ENCODE measurements around the gene HS2ST1. TPM values are rescaled to one million over a fixed set of nuclear protein-coding genes. Genes with fewer than 3 reads are reported as not detected.
A peak's percentile ranks its signal among the peaks of the same experiment; 100 is the strongest.

HS2ST1 gene
- total RNA-seq, 2 donors from 2014 or later, result 6.3 to 12.2 TPM

DNA sequence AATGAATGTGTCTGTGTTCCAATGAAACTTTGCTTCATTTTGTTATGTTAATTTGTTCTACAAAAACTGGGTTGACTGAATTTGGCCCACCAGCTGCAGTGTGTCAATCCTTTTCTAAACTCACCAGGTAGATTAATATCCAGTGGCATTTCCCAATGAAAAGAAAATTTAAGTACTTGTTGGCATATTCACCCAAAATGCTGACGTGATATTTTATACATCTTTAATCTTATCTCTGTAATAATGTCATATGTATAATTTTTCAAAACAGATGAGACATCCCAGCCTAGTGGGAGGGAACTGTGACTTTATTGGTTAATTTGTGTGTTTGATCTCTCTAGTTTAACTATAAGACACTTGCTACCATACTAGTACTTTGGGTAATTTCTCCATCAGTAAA, 8.6 kb upstream of the HS2ST1 start:
- no peaks in the 10 kb centered on the region for H3K27me3 ChIP-seq
- 0% methylated on average over 1 of the region's 1 CpG for WGBS, 2 donors
- no peaks in the 10 kb centered on the region for H3K9me3 ChIP-seq
- H3K27ac ChIP-seq, result no peak overlapping the region
- ATAC-seq (no peak), DNase-seq (no peak)
- TF ChIP-seq, protein P1, sequence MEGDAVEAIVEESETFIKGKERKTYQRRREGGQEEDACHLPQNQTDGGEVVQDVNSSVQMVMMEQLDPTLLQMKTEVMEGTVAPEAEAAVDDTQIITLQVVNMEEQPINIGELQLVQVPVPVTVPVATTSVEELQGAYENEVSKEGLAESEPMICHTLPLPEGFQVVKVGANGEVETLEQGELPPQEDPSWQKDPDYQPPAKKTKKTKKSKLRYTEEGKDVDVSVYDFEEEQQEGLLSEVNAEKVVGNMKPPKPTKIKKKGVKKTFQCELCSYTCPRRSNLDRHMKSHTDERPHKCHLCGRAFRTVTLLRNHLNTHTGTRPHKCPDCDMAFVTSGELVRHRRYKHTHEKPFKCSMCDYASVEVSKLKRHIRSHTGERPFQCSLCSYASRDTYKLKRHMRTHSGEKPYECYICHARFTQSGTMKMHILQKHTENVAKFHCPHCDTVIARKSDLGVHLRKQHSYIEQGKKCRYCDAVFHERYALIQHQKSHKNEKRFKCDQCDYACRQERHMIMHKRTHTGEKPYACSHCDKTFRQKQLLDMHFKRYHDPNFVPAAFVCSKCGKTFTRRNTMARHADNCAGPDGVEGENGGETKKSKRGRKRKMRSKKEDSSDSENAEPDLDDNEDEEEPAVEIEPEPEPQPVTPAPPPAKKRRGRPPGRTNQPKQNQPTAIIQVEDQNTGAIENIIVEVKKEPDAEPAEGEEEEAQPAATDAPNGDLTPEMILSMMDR (IDR thresholded peaks at IDR 0.05), result no peak
- no peak for TF ChIP-seq POLR2A (IDR thresholded peaks at IDR 0.05)
- intact Hi-C loops (cut with DNase I), result no loop called here
- peaks cover 0 to 6% of the 10 kb centered on the region in 2 donors for H3K36me3 ChIP-seq (replicated peaks in 1 of 2; ENCODE audit: insufficient read depth in 1 of 2, low read depth in 2 of 2)
- H3K4me3 ChIP-seq, result no peak overlapping the region
- peaks cover 18% of the 10 kb centered on the region for H3K4me1 ChIP-seq

DNA sequence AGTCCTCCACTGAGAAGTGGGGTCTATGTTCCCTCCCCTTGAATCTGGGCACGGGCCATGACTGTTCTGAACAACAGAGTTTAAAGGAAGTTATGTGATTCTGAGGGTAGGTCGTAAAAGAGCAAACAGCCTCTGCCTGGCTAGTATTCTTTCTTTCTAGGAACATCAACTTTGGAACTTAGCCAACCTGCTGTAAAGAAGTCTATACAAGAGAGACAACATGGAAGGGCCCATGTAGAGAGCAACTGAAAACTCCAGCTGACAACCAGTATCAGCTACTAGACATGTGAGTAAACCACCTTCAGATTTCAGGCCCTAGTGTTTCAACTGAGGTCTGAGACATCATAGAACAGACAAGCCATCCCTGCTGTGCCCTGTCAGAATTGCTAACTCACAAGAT, 8.0 kb upstream of the HS2ST1 start:
- no peak overlapping the region for H3K27ac ChIP-seq
- H3K4me3 ChIP-seq, result no peak overlapping the region
- peaks cover 0 to 4% of the 10 kb centered on the region in 2 donors for H3K36me3 ChIP-seq (replicated peaks in 1 of 2; ENCODE audit: insufficient read depth in 1 of 2, low read depth in 2 of 2)
- no peak for ATAC-seq
- peaks cover 24% of the 10 kb centered on the region for H3K4me1 ChIP-seq
- DNase-seq, result no peak
- no peaks in the 10 kb centered on the region for H3K27me3 ChIP-seq
- WGBS, 2 donors, result 35 to 42% methylated on average over 2 of the region's 2 CpGs
- no peaks in the 10 kb centered on the region for H3K9me3 ChIP-seq
- intact Hi-C loops (cut with DNase I), result no loop called here
- no peak for TF ChIP-seq POLR2A (IDR thresholded peaks at IDR 0.05)
- TF ChIP-seq, protein P1 (IDR thresholded peaks at IDR 0.05), result no peak

DNA sequence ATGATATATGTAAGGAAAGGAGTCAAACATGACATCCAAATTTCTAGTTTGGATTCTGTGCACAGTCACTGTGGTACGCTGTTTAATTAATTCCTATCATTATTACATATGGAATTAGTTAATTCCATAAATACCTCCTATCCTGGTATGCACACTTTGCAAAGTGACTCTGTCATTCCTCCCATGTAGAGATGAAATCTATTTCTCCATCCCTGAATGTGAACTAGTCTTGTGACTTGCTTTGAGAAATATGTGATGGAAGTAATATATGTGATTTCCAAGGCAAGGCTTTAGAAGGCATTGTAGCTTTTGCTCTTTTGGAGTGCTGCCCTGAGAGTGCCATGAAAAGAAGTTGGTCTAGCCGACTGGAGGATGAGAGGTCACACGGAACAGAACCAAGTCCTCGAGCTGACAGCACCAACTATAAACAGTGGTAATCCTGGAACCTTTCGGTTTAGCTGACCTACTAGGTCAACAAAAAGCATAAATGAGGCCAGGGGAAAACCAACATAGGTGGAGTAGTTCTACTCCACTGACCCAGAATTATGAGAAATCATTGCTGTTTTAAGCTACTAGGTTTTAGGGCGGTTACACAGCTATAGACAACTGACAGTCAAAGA, 2.0 kb upstream of the HS2ST1 start:
- no peak for ATAC-seq
- no peak for DNase-seq
- TF ChIP-seq POLR2A (IDR thresholded peaks at IDR 0.05), result no peak
- TF ChIP-seq, protein P1 (IDR thresholded peaks at IDR 0.05), result no peak

DNA sequence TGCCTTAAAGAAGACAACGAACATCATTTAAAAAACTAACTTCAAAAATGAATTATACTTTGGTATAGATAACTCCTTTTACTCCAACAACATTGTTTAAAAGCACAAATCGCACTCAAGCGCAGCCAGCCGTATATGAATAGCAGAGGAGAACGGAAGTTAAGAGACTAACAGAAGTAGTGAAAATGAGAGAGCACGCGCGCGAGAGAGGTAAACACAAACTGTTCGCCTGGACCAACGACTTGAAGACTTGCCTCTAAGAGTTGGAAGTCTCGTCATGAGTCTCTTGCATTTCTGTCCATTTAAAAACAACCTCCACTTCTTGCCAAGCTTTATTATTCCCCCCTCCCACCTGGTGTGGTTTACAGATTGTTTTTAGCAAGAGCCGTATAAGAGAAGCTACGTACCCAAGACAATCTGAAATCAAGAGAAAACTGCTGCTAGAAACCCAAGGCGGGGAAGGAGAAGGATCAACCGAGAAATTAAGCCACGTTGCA, 988 bp upstream of the HS2ST1 start:
- no peaks in the 10 kb centered on the region for H3K27me3 ChIP-seq
- WGBS, 2 donors, result 0 to 1% methylated on average over 17 of the region's 17 CpGs
- H3K27ac ChIP-seq, result peak overlapping the region; percentile 94 to 96 (median 96)
- ATAC-seq (no peak), DNase-seq (peak in 2 of 4 donors; percentile 13 to 40)
- no peaks in the 10 kb centered on the region for H3K36me3 ChIP-seq (replicated peaks in 1 of 2; ENCODE audit: insufficient read depth in 1 of 2, low read depth in 2 of 2)
- intact Hi-C loops (cut with DNase I), result no loop called here
- peaks cover 32% of the 10 kb centered on the region for H3K4me1 ChIP-seq
- no peaks in the 10 kb centered on the region for H3K9me3 ChIP-seq
- TF ChIP-seq, protein P1 (IDR thresholded peaks at IDR 0.05), result no peak
- TF ChIP-seq POLR2A (IDR thresholded peaks at IDR 0.05), result no peak
- peak overlapping the region; percentile 88 to 91 for H3K4me3 ChIP-seq

More for the DNA sequence above, 2.0 kb upstream of the HS2ST1 start:
- 29 to 40% methylated on average over 6 of the region's 6 CpGs for WGBS, 2 donors
- Histone ChIP-seq H3K9me3 (no peaks in the 10 kb centered on the region), H3K27me3 (no peaks in the 10 kb centered on the region), H3K36me3 (replicated peaks in 1 of 2; ENCODE audit: insufficient read depth in 1 of 2, low read depth in 2 of 2) (no peaks in the 10 kb centered on the region), H3K4me3 (peak overlapping the region in 1 of 2 donors; percentile 88), H3K4me1 (peaks cover 32% of the 10 kb centered on the region), H3K27ac (no peak overlapping the region)
- intact Hi-C loops (cut with DNase I), result no loop called here

Measured in body of pancreas (tissue), 4 donors.